Hematopoietic multipotent progenitor cell treated with erythropoietin and hydrocortisone succinate and interleukin-3 and kit ligand, for 17 days (in vitro differentiated cells): ENCODE measurements around the gene MUS81.

Experiments used
- DNase-seq: peaks from one replicate; pipeline ENCODE4 v3.0.0-alpha.2; 2015; ENCODE audit warnings: low spot score

MUS81 gene

GRCh38 chr11:65861533-65862183, 1.4 kb downstream of the MUS81 start:
- DNase-seq, result no peak

GRCh38 chr11:65862191-65862735, 2.0 kb downstream of the MUS81 start:
- DNase-seq, result no peak

DNA sequence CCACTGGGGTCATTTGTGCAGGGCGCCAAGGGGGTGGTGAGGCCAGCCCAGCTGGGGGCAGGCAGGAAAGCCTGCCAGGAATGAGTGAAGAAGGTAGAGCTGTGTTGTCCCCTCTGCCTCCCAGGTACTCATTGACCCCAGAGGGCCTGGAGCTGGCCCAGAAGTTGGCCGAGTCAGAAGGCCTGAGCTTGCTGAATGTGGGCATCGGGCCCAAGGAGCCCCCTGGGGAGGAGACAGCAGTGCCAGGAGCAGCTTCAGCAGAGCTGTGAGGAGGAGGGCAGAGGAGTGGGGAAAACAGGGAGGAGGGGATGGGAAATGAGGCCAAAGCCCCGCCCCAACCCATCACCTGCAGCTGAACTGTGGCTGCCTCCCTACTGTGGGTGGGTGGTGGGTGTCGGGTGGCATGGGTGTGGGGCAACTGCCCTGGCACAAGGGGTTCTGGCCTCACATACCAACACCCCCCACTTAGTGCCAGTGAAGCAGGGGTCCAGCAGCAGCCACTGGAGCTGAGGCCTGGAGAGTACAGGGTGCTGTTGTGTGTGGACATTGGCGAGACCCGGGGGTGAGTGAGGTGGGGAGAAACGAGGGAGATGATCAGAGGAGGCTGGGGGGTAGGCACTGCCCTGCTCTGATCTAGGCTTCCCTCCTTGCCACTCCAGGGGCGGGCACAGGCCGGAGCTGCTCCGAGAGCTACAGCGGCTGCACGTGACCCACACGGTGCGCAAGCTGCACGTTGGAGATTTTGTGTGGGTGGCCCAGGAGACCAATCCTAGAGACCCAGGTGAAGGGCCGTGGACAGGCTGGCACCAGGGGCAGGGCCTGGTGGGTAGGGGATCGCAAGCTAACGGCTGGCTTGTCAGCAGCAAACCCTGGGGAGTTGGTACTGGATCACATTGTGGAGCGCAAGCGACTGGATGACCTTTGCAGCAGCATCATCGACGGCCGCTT, 3.0 kb downstream of the MUS81 start:
- no peak for DNase-seq

- no peak for DNase-seq
Measured at GRCh38 chr11:65863889-65864705, 3.9 kb downstream of the MUS81 start.

- DNase-seq, result no peak
Measured at GRCh38 chr11:65864706-65865471, 4.7 kb downstream of the MUS81 start.

DNA sequence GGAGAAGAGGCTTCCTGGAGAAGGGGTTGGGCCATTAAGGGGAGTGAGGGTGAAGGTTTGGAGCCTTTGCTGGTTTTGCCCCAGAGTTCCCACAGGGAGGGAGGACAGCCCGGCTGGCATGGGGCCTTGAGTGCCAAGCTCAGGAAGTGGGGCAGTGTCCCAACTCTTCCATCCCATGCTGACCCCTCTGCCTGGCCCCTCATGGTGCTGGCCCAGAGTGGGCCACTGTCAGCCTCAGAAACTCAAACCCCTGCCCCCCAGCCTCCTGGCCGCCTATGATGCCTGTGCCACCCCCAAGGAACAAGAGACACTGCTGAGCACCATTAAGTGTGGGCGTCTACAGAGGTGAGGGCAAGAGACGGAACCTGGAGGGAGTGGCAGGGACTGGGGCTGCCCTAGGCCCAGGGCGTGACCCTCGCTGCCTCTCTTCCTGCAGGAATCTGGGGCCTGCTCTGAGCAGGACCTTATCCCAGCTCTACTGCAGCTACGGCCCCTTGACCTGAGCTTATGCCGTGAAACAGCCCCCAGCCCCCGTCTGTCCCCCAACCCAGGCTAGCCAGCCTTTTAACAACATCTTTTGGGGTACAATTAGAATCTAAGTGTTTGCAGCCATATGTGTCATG, 5.4 kb downstream of the MUS81 start:
- DNase-seq, result no peak

- no peak for DNase-seq
Measured at GRCh38 chr11:65866509-65867283, 6.5 kb downstream of the MUS81 start.

DNA sequence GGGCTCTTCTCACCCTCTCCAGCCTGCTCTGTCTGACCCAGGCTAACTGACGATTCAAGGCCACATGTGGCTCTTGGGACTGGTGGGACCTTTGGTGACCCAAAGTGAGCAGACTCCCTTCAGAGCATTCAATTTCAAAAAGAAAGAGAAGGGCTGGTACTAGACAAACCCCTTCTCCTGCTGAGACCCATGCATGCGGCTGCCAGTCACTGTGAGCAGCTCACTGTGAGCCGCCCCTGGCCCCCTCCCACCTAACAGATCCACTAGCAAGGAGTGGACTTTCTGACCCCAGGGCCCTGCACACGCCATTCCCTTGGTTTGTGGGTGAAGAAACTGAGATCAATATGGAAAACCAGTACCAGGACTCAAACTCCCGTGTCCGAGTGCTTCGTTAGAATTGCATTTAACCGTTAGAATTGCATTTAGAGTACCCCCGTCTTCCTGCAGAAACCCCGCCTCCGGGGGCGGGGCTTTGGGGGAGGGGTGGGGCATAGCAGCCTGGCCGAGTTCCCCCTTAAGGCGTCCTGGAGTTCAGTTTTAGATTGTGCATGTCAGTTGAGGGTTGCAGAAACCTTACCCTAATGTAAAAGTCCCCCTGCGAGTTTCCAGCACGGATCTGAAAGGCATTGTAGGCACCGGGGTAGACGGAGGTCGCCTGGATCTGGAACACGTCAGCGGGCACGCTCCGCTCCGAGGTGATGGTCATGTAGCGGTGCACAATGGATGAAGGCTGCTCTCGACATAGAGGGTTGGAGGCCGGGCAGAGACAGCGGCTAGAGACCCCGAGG, 7.2 kb downstream of the MUS81 start:
- DNase-seq, result no peak

DNA sequence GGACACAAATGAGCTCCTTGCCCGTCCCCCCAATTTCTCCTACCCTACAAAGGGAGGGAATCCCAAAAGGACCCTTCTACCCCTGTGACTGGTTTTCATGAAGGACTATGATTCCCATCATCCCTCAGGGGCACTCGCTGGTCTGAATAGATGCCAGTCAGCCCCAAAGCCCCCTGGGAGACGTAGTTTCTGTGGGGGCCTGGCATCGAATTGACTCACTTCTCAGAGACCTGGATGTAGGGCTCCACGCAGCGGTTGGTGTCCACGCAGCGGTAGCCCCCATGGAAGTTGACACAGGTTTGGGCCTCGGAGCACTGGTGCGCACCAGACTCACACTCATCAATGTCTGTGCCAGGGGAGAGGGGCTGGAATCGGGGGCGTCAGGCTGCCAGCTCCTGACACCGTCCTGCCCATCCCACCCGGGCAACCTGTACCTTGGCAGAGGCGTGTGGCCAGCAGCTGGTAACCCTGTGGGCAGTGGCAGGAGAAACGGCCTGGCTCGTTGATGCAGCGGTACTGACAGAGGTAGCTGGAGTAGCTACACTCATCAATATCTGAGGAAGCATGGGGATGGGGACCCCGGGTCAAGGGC, 7.9 kb downstream of the MUS81 start:
- no peak for DNase-seq

GRCh38 chr11:65868907-65869306, 8.7 kb downstream of the MUS81 start:
- no peak for DNase-seq

- DNase-seq, result no peak
Measured at GRCh38 chr11:65869643-65870306, 9.5 kb downstream of the MUS81 start.

DNA sequence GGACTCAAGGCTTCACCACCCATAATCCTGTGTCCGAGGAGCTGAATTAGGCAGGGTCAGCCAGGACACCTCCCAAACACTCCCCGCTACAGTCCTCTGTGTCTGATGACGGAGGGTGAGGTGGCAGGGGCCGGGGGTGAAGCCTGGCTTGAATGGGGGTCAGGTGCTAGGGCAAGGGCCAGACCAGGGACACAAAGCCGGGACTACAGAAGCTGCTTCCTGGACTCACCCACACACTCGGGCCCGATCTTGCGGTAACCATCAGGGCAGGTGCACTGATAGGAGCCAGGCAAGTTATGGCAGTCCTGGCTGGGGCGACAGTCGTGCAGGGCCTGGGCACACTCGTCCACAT, 10.1 kb downstream of the MUS81 start:
- no peak for DNase-seq

DNA sequence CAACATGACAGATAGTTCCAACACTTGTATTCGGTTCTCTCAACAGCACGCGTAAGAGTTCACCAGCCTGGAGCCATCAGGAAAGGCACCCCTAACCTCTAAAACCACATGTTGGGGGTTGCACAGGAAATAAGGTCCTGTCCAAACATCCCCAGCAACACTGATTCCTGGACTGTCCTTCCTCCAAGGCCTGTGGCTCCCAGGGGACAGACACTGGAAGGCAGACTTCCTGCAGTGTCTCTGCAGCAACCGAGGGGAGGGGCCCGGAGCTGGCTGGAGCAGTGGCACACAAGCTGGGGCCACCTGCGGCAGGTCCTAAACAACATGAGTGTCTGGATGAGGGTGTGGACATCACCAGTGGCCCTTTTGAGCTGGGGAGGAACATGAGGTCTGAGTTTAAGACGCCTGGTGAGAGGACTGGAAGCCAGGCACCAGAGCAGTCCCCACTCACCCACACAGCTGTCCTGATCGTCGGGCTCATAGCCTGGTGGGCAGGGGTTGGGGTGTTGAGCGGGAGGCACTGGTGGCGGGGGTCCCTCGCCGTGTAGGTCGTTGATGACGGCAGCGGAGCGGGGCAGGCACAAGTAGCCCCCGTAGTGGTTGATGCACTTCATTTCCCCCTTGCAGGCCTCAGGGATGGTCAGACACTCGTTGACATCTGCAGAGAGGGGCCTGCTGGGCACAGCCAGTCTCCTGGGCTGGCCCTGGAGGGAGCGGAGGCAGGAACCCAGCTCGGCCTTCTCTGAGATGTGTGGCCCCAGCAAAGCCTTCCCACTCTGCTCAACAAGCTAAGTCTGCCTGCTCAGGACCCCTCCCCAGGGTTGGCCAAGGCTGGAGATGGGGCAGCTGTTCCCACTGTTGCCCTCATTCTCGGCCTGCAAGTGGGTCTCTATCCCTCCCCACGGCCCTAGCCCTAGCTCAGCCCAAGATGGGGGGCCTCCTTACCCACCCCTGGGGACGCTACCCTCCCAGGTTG, 10.8 kb downstream of the MUS81 start:
- no peak for DNase-seq

DNA sequence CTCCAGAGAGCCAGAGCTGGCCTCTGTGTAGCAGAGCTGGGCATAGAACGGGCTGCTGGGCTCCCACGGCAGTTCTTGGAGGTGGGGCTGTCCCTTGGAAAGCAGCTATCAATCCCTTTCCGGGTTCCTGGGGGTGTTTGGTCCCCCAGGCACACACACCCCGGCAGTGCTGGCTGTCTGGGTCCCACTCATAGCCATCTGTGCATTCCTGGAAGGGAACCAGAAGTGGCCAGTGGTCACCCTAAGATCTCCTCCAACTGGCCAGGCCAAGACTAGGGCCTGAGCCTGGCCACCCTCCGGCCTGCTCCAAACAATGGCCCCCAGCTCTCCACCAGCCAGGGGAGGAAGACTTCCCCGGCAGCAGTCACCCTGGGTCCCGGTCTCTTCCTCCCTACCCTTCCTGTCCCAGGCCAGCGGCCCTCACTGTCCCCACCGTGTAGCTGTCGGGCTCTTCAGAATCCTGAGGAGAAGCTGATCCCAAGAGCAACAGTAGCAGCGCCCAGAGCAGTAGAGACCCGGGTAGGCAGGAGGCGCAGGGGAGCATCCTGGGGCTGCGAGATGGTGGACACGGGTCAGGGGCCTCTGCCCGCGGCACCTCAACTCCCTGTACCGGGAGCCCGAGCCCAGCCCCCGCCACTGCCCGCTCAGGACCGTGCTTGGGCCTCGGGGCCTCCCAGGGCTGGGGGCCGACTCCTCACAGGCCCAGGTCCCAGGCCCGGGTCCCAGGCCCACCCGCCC, 11.7 kb downstream of the MUS81 start:
- no peak for DNase-seq

DNA sequence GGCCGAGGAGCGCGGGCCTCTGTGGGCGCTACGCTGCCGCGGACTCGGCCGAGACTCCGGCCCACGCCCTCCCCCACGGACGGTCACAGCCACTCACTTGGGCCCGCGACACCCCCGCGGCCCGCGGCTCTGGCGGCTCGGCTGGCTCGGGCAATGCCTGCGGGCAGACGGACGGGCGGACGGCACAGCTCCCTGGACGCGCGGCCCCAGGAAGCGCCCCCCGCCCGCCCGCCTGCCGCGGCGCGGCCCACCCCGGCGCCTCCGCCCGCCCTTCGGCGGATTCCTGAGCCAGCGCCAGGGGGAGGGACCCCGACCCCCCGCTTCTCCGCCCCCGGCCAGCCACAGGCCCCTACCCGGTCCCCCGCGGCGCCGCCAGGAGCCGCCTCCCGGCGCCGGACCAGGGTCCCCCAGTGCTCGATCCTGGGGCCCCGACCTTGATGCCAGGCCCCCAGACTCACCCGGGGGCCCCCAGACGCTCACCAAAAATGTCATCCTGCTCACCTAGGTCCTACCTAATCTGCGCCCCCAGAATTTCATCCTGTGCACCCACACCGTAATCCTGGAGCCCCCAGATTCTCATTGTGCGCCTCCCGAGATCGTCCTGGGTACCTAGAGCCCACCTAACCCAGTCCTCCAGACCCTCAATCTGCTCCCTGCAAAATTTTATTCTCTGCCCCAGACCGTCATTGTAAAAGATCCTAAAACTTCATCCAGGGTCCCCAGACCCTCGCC, 12.5 kb downstream of the MUS81 start, which contains the start of gene EFEMP2:
TSS of gene EFEMP2 (minus strand) at position 215 of the 732 bp plus-strand sequence. CDS start 446 bp downstream, outside the sequence.
- no peak for DNase-seq
